RWPE2 (cell line): ENCODE measurements around the gene LDLRAD3.

Experiments used
- ATAC-seq: fragments of 200-7000 bp; cut with Tn5 transposase; 3 replicates; pipeline ENCODE4 v1.9.1; 2021; ENCODE audit warnings: low read depth
- DNase-seq: peaks from one replicate; pipeline ENCODE4 v3.0.0-alpha.2; 2020; ENCODE audit warnings: low spot score
- H3K27ac ChIP-seq: fragments of 450-650 bp; 2 replicates; pipeline ENCODE4 v1.5.1; 2017; ENCODE audit warnings: mild to moderate bottlenecking; ENCODE audit not compliant: poor library complexity, severe bottlenecking
- H3K27me3 ChIP-seq: fragments of 250-450 bp; sonication (Bioruptor Pico); 2 replicates; pipeline ENCODE4 v1.5.1; 2021; ENCODE audit warnings: mild to moderate bottlenecking, moderate library complexity; ENCODE audit not compliant: insufficient read depth, poor library complexity, severe bottlenecking
- H3K36me3 ChIP-seq: fragments of 250-450 bp; sonication (Bioruptor Pico); 2 replicates; pipeline ENCODE4 v1.5.1; 2020; ENCODE audit warnings: low read depth, mild to moderate bottlenecking, moderate library complexity
- H3K4me1 ChIP-seq: fragments of 250-450 bp; sonication (Bioruptor Pico); 2 replicates; pipeline ENCODE4 v1.5.1; 2021; ENCODE audit warnings: mild to moderate bottlenecking, moderate library complexity; ENCODE audit not compliant: insufficient read depth, poor library complexity, severe bottlenecking
- H3K4me3 ChIP-seq: fragments of 250-450 bp; sonication (Bioruptor Pico); 2 replicates; pipeline ENCODE4 v1.5.1; 2021; ENCODE audit warnings: mild to moderate bottlenecking, moderate library complexity; ENCODE audit not compliant: severe bottlenecking
- H3K9me3 ChIP-seq: fragments of 250-450 bp; sonication (Bioruptor Pico); 2 replicates; pipeline ENCODE4 v1.5.1; 2021; ENCODE audit warnings: mild to moderate bottlenecking, moderate library complexity; ENCODE audit not compliant: severe bottlenecking
- TF ChIP-seq, protein P1 (sequence below): fragments of 450-650 bp; IDR thresholded peaks from one replicate; pipeline ENCODE4 v1.5.1; 2017; ENCODE audit warnings: mild to moderate bottlenecking, moderate library complexity; ENCODE audit not compliant: poor library complexity, severe bottlenecking

LDLRAD3 gene

DNA sequence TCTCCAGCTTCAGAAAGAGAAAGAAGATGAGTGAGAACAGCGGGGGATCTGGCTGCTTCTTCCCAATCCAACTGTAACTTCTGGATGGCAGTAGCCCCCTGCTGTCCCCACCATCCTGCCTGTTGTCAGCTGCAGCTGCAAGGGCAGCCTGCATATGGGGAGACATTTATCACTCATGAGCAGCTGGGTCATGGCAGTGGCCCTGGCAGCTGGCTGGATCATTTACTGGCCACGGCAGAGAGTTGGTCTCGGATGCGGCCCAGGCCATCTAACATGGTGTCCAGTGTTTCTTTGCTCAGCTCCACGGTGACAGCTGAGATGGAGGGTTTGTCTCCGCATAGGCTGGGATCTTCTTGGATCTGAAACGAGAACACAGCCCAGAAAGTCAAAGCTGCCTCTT is 330.6 kb downstream of the LDLRAD3 start:
- H3K9me3 ChIP-seq: no peaks in the 10 kb centered on the region
- ATAC-seq: no peak
- no peaks in the 10 kb centered on the region for H3K27me3 ChIP-seq
- no peaks in the 10 kb centered on the region; the same call in none of the 2 replicates for H3K36me3 ChIP-seq
- TF ChIP-seq, protein P1, sequence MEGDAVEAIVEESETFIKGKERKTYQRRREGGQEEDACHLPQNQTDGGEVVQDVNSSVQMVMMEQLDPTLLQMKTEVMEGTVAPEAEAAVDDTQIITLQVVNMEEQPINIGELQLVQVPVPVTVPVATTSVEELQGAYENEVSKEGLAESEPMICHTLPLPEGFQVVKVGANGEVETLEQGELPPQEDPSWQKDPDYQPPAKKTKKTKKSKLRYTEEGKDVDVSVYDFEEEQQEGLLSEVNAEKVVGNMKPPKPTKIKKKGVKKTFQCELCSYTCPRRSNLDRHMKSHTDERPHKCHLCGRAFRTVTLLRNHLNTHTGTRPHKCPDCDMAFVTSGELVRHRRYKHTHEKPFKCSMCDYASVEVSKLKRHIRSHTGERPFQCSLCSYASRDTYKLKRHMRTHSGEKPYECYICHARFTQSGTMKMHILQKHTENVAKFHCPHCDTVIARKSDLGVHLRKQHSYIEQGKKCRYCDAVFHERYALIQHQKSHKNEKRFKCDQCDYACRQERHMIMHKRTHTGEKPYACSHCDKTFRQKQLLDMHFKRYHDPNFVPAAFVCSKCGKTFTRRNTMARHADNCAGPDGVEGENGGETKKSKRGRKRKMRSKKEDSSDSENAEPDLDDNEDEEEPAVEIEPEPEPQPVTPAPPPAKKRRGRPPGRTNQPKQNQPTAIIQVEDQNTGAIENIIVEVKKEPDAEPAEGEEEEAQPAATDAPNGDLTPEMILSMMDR: no peak
- H3K4me3 ChIP-seq: no peak overlapping the region
- no peak overlapping the region for H3K27ac ChIP-seq
- DNase-seq: no peak
- H3K4me1 ChIP-seq: no peaks in the 10 kb centered on the region

DNA sequence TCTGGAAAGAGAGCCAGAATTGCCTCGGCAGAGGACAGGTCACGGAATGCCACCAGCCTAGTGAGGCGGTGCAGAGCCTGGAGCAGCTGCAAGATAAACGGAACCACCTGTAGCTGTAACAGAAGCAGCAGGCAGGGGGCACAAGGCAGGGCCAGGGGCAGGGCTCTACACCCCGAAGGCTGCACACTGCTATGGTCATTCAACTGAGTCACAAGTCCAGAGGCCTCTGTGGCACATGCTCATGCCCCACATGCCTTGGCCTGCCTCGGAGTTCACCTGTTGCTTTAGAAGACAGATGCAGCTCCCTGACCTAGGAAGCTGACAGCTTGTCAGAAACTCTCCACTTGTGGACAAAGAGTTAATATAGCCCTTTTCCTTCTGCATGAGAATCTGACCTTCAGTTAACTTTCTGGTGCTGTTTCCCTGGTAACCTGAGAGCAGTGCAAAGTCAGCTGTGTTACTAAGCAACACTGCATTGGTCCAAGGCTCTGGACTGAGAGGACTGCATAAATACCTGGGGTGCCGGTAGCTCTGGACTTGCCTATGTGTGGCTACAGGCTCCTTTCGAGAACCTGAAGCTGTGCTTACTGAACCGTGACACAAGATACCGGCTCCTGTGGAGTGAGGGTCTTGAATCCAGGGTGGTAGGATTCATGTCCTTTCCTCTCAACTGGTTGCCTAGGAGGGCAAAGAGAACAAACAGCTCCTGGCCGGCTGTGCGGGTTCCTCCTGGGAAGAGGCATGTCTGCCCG is 334.8 kb downstream of the LDLRAD3 start:
- no peak for DNase-seq
- no peak for ATAC-seq
- Histone ChIP-seq H3K27ac (no peak overlapping the region), H3K4me3 (no peak overlapping the region), H3K4me1 (peaks cover 13% of the 10 kb centered on the region), H3K9me3 (no peaks in the 10 kb centered on the region), H3K36me3 (no peaks in the 10 kb centered on the region; the same call in none of the 2 replicates), H3K27me3 (no peaks in the 10 kb centered on the region)
- TF ChIP-seq, protein P1: no peak

DNA sequence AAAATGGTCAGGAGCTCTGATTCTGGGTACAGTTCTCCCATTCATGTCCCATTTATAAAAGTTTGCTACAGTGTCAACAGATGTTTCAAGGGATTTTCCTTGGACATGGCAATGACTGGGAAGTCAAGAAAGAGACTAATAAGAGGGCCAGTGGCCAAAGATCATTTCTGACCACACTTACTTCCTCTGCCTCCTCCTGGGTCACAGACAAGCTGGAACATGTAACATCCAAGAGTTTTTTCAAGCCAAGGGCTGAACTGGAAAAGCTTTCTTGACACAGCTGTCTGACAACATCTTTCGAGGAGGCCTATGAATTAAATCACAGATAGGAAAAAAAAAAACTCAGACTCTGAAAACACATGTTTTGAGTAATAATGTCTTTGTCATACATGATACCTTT is 336.7 kb downstream of the LDLRAD3 start:
- H3K4me3 ChIP-seq: no peak overlapping the region
- DNase-seq (no peak), ATAC-seq (peak; percentile 68)
- H3K9me3 ChIP-seq: no peaks in the 10 kb centered on the region
- peaks cover 13% of the 10 kb centered on the region for H3K4me1 ChIP-seq
- TF ChIP-seq, protein P1: no peak
- no peaks in the 10 kb centered on the region for H3K27me3 ChIP-seq
- H3K36me3 ChIP-seq: no peaks in the 10 kb centered on the region; the same call in 1 of the 2 replicates
- H3K27ac ChIP-seq: peak overlapping the region; percentile 47
